HEK293T (cell line): ENCODE measurements around the gene RAMACL.

Experiments used
- BHLHE40 ChIP-seq: fragments of 450-650 bp; IDR thresholded peaks from 2 replicates; pipeline ENCODE4 v1.6.1; 2016; ENCODE audit warnings: mild to moderate bottlenecking, moderate library complexity, borderline replicate concordance
- CTBP1 ChIP-seq: fragments of 450-650 bp; IDR thresholded peaks from 2 replicates; pipeline ENCODE4 v1.6.1; 2016; ENCODE audit warnings: borderline replicate concordance
- ELF4 ChIP-seq: fragments of 450-650 bp; IDR thresholded peaks from 2 replicates; pipeline ENCODE4 v1.6.1; 2017; ENCODE audit warnings: antibody characterized with exemption
- FOXM1 ChIP-seq: fragments of 450-650 bp; IDR thresholded peaks from 2 replicates; pipeline ENCODE4 v1.6.1; 2017; ENCODE audit warnings: mild to moderate bottlenecking, borderline replicate concordance
- HDGF ChIP-seq: fragments of 450-650 bp; IDR thresholded peaks from 2 replicates; pipeline ENCODE4 v1.6.1; 2017; ENCODE audit warnings: antibody characterized with exemption, borderline replicate concordance
- TARDBP ChIP-seq: fragments of 450-650 bp; IDR thresholded peaks from 2 replicates; pipeline ENCODE4 v1.6.1; 2016
- ZNF384 ChIP-seq: fragments of 450-650 bp; IDR thresholded peaks from 2 replicates; pipeline ENCODE4 v1.6.1; 2016

- TF ChIP-seq ELF4: no peak
- TF ChIP-seq ZNF384: no peak
- no peak for TF ChIP-seq TARDBP
- no peak for TF ChIP-seq FOXM1
- TF ChIP-seq BHLHE40: no peak
- TF ChIP-seq HDGF: no peak
- TF ChIP-seq CTBP1: no peak
These were observed 1.5 kb downstream of the RAMACL start for GRCh38 chr6:166584853-166585429.
